Measurements from ENCODE around the gene IQCN.
A peak's percentile ranks its signal among the peaks of the same experiment; 100 is the strongest.

IQCN gene

GRCh38 chr19:18281082-18282020 lies 7.1 kb upstream of the IQCN start, which contains the start of gene JUND (continued):
- peak; percentile 96 for TF ChIP-seq ATF2 (tag by site-specific recombination; IDR thresholded peaks at IDR 0.05; ENCODE audit: low read depth)
- TF ChIP-seq ZNF555 (tag by site-specific recombination; conservative IDR thresholded peaks at IDR 0.05), result no peak
- no peak for TF ChIP-seq ZNF423 (tag by site-specific recombination; IDR thresholded peaks at IDR 0.05)
- no peak for TF ChIP-seq ZNF292 (tag by site-specific recombination; IDR thresholded peaks at IDR 0.05; ENCODE audit: borderline replicate concordance, low read depth)
- TF ChIP-seq ZNF514 (tag by site-specific recombination; IDR thresholded peaks at IDR 0.05), result no peak
- TF ChIP-seq BCL11B (tag by site-specific recombination; IDR thresholded peaks at IDR 0.05; ENCODE audit: low read depth), result no peak
- no peak for TF ChIP-seq INSM2 (tag by site-specific recombination; IDR thresholded peaks at IDR 0.05)
- TF ChIP-seq ZNF10 (tag by site-specific recombination; IDR thresholded peaks at IDR 0.05), result no peak
- 0 out of 2 replicates have a peak, but pooled peaks have one; percentile 22 for TF ChIP-seq ZNF184 (tag by site-specific recombination; IDR thresholded peaks at IDR 0.05)
- TF ChIP-seq ZNF37A (tag by site-specific recombination; IDR thresholded peaks at IDR 0.05), result 0 out of 2 replicates have a peak, but pooled peaks have one; percentile 17
- no peak for TF ChIP-seq ZNF830 (tag by site-specific recombination; IDR thresholded peaks at IDR 0.05; ENCODE audit: low read depth)
- no peak for TF ChIP-seq ZNF747 (tag by site-specific recombination; IDR thresholded peaks at IDR 0.05)
- no peak for TF ChIP-seq AEBP2 (tag by site-specific recombination; IDR thresholded peaks at IDR 0.05; ENCODE audit: borderline replicate concordance)
- TF ChIP-seq BCL6B (tag by site-specific recombination; IDR thresholded peaks at IDR 0.05), result no peak
- no peak for TF ChIP-seq ZNF138 (tag by site-specific recombination; IDR thresholded peaks at IDR 0.05; ENCODE audit: borderline replicate concordance)
- TF ChIP-seq ZBTB11 (tag by site-specific recombination; conservative IDR thresholded peaks at IDR 0.05; ENCODE audit: low read depth), result no peak
- no peak for TF ChIP-seq ZNF366 (tag by site-specific recombination; conservative IDR thresholded peaks at IDR 0.05)
- no peak for TF ChIP-seq ZNF114 (tag by site-specific recombination; IDR thresholded peaks at IDR 0.05)
- no peak for TF ChIP-seq GLI4 (tag by site-specific recombination; IDR thresholded peaks at IDR 0.05)
- TF ChIP-seq ZNF621 (tag by site-specific recombination; IDR thresholded peaks at IDR 0.05), result no peak
- peak; percentile 65; the same call in 1 of the 2 replicates for TF ChIP-seq ZFHX2 (tag by site-specific recombination; conservative IDR thresholded peaks at IDR 0.05)
- no peak for TF ChIP-seq MZF1 (tag by site-specific recombination; IDR thresholded peaks at IDR 0.05; ENCODE audit: borderline replicate concordance)
- TF ChIP-seq ZNF600 (tag by site-specific recombination; IDR thresholded peaks at IDR 0.05), result no peak
- TF ChIP-seq ZNF19 (tag by site-specific recombination; IDR thresholded peaks at IDR 0.05; ENCODE audit: low read depth), result no peak
- no peak for TF ChIP-seq ZNF580 (tag by site-specific recombination; IDR thresholded peaks at IDR 0.05)
- TF ChIP-seq ZNF560 (tag by site-specific recombination; IDR thresholded peaks at IDR 0.05; ENCODE audit: borderline replicate concordance), result no peak
- TF ChIP-seq ZNF704 (tag by site-specific recombination; IDR thresholded peaks at IDR 0.05), result no peak
- no peak for TF ChIP-seq ZSCAN23 (tag by site-specific recombination; IDR thresholded peaks at IDR 0.05)
- no peak for TF ChIP-seq ZNF785 (tag by site-specific recombination; IDR thresholded peaks at IDR 0.05)
